Stimulated activated CD4-positive, alpha-beta T cell treated with anti-CD3 and anti-CD28 coated beads, Interleukin-4, amount 100 ng/mL, for 4 hours (primary cell): ENCODE results near the gene DYNC2LI1.

Source experiments
- DNase-seq, 2 experiments: peaks; one replicate each; pipeline ENCODE4 v3.0.0-alpha.2; 2020

Gene DYNC2LI1

GRCh38 chr2:43764086-43764705, 9.6 kb upstream of the DYNC2LI1 start:
- DNase-seq = no peak

- no peak for DNase-seq
These were observed 7.8 kb upstream of the DYNC2LI1 start for GRCh38 chr2:43766006-43766405.

DNA sequence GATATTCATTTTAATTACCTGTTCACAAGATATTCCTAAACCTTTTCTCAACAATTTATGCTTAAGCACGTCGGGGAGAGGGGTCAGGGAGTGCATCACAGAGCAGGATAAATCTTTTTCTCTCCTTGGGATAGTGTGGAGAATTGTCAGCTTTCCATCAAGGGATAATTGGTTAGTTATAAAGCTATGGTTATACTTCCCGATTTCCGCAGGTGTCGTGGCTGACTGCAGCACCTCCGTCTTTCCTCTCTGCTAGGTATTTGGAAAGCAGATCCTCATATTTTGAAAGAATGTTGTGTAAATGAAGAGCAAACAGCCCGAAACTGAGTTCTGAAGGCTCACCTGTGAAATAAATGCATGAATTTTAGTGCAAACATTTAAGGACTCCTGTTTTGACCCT, 778 bp downstream of the DYNC2LI1 start:
- DNase-seq = no peak

GRCh38 chr2:43776324-43776723, 2.5 kb downstream of the DYNC2LI1 start:
- DNase-seq = no peak

- DNase-seq = no peak
These were observed 3.6 kb downstream of the DYNC2LI1 start for GRCh38 chr2:43777306-43777926.

- no peak for DNase-seq
These were observed 4.4 kb downstream of the DYNC2LI1 start for GRCh38 chr2:43778233-43778632.

GRCh38 chr2:43787895-43788294, 14.1 kb downstream of the DYNC2LI1 start:
- no peak for DNase-seq

- DNase-seq = no peak
These were observed 14.8 kb downstream of the DYNC2LI1 start for GRCh38 chr2:43788646-43789045.

DNA sequence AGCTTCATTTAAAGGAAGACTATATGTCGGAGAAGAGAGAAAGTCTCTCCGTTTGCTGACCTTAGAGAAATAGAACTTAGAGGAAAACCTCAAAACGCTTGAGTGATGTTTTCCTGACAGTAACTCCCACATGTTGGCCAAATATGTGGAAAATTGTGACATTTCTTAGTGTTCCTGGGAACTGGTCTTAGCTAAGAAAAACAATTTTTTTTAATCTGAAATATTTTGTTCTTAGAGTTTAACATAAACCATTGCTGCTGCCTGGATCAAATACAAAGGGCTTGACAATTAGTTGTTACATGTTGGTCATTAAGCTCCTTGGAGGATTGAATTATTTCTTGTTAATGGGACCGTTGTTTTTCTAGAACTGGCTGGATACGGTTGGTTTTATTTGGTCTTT, 16.3 kb downstream of the DYNC2LI1 start:
- DNase-seq = no peak

GRCh38 chr2:43791035-43791765, 17.4 kb downstream of the DYNC2LI1 start:
- DNase-seq = no peak

GRCh38 chr2:43792653-43793052, 18.8 kb downstream of the DYNC2LI1 start:
- DNase-seq = no peak

DNA sequence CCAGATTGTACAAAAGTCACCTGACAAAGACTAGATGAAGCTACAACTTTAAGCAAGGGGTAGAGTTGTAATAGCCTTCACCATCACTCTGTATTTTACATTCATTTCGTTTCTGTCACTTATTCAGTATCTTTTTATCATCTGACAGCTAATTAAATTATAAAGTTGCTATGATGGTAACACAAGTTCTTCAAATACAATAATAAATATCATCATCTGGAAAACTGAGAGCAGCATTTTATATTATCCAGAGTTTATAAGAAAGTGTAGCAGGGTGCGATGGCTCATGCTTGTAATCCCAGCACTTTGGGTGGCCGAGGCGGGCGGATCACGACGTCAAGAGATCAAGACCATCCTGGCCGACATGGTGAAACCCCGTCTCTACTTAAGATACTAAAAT, 21.1 kb downstream of the DYNC2LI1 start:
- DNase-seq = no peak

DNA sequence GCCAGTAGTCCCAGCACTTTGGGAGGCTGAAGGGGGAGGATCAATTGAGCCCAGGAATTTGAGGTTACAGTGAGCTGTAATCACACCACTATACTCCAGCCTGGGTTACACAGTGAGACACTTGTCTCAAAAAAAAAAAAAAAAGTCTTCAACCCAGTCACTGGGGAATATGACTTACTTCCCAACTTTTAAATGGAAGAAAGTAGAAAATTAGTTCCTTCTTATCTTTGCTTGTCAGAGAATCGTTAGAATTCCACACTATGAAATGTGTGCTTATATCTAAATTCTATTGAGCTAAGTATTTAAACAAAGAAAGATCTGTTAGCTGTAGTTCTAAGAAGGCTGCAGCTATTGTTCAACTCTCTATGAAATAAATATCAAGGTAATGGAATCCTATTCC, 22.4 kb downstream of the DYNC2LI1 start:
- DNase-seq = no peak

DNA sequence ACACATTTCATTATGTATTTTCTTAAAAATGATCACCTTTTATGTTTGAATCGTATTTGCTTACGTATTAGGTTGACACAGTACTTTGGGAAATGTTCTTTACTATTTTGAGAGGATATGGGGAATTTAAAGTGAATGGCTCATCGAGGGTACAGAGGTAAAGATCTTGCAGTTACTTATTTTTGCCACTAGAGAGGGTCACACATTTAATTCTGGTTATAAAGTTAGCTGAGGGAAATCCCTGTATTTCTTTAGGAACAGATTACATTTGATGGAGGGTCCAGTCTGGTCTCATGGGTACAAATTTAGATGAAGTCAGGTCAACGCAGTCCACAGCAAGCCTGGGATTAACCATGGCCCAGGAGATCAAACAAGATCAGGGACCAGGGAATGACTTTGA, 24.5 kb downstream of the DYNC2LI1 start:
- no peak for DNase-seq

- DNase-seq = no peak
These were observed 27.1 kb downstream of the DYNC2LI1 start for GRCh38 chr2:43800894-43801293.

- no peak for DNase-seq
These were observed 28.3 kb downstream of the DYNC2LI1 start for GRCh38 chr2:43802135-43802534.

DNA sequence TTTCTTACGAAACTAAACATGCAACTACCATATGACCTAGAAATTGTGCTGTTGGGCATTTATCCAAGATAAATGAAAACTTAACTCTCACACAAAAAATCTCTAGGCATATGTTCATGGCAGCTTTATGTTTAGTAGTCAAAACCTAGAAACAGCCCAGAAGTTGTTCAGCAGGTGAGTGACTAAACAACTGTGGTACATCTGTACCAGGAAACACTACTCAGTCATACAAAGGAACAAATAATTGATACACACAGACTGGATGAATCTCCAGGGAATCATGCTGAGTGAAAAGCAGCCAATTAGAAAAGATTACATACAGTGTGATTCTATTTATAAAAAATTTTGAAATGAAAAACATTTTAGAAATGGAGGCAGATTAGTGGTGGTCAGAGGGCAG, 29.3 kb downstream of the DYNC2LI1 start:
- no peak for DNase-seq

- DNase-seq = no peak
These were observed 32.8 kb downstream of the DYNC2LI1 start for GRCh38 chr2:43806719-43807031.

DNA sequence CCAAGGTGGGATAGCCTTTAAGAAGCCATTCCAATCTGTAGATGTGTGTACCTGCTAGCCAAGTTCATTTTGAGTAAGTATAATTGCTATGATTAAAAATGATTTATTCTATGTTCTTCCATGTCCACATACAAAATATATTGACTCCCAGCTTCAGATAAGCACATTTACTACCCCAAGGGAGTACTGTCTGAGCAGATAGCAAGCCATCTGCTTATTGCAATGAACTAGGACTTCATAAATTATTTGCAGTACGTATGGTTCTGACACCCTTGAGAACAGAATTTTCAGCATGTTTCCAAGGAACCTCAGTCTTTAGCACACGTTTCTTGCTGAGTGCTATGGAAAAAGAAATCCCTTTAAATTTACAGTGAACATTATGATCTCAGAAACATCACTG, 36.6 kb downstream of the DYNC2LI1 start:
- no peak for DNase-seq

DNA sequence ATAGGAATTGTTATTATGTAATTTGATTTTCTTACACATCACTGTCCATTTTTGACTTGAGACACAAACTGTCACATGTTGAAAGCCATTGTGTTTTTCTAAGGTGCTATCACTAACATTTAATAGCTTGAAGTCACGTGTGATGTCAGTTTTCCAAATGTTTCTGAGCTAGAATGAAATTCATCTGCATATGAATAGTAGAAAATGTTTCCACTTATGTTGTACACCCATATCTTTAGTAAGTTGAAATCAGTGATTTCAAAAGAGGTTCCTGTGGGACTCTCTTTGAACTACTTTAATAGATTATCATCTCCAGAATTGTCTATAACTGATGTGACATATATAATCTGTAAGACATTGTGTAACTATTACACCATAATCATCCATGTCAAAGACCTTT, 37.0 kb downstream of the DYNC2LI1 start:
- no peak for DNase-seq

DNA sequence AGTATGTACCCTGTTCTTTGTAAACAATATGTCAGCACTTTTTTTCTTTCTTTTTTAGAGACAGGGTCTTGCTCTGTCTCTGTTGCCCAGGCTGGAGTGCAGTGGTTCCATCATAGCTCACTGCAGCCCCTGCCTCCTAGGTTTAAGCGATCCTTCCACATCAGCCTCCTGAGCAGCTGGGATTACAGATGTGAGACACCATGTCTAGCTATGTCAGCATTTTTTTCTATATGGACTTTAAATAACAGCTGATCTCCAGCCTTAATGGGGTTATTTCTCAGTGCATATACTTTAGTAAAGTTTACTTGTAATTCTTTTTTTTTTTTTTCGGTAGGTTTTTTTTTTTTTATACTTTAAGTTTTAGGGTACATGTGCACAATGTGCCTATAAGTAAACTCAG, 38.2 kb downstream of the DYNC2LI1 start:
- DNase-seq = no peak

DNA sequence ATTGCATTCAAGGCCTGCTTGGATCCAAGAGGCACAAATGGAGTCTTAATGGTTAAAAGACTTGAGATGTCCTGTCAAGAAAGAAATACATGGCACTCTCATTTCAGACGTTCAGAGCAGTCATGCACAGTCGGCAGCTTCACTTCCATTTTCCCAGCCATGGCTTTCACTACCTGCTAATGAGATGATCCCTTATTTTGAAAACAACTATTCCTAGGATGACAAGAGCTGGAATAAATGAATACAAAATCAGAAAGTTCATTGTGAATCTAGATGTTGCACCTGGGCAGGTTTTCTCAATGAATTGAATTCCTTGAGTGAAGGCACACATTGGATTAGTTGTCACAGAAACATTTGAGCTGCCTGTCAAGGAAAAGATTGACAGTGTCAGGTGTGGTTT, 39.1 kb downstream of the DYNC2LI1 start:
- DNase-seq = no peak

- no peak for DNase-seq
These were observed 40.9 kb downstream of the DYNC2LI1 start for GRCh38 chr2:43814711-43815110.

GRCh38 chr2:43818761-43819160, 44.9 kb downstream of the DYNC2LI1 start:
- DNase-seq = no peak
